K562 (cell line): ENCODE results near the gene SNRPD2. TPM values are rescaled to one million over a fixed set of nuclear protein-coding genes. Genes with fewer than 3 reads are reported as not detected.

ENCODE experiments used
- CBFA2T2 ChIP-seq: fragments of 450-650 bp; conservative IDR thresholded peaks from 2 replicates; pipeline ENCODE4 v1.6.1; 2017; ENCODE audit warnings: mild to moderate bottlenecking
- CBX5 ChIP-seq: IDR thresholded peaks from 2 replicates; pipeline ENCODE4 v1.6.1; 2014; ENCODE audit warnings: low read depth, borderline replicate concordance
- CBX8 ChIP-seq: fragments of 200-600 bp; sonication (generic); IDR thresholded peaks from 2 replicates; pipeline ENCODE4 v1.6.1; 2012; ENCODE audit warnings: borderline replicate concordance, mixed run types, low read depth, mild to moderate bottlenecking, moderate library complexity, mixed read lengths, low read length, control low read depth, inconsistent platforms; ENCODE audit not compliant: poor library complexity, severe bottlenecking; ENCODE audit errors: extremely low read depth
- DACH1 ChIP-seq: fragments of 450-650 bp; IDR thresholded peaks from 2 replicates; pipeline ENCODE4 v1.6.1; 2018; ENCODE audit not compliant: partially characterized antibody
- DEAF1 ChIP-seq: fragments of 450-650 bp; formaldehyde crosslinking; IDR thresholded peaks from 2 replicates; pipeline ENCODE4 v1.4.0; 2020; ENCODE audit warnings: mild to moderate bottlenecking, moderate library complexity
- ETV6 ChIP-seq, 3 experiments: fragments of 150-350 bp in 1 of 3; sonication (generic) in 1 of 3; formaldehyde crosslinking in 1 of 3; IDR thresholded peaks; 2 replicates each; pipeline versions ENCODE4 v1.6.1 to v1.8.0; 2014 to 2022; ENCODE audit warnings: borderline replicate concordance in 2 of 3, low read depth in 2 of 3, antibody characterized with exemption in 1 of 3, low read length in 1 of 3, mild to moderate bottlenecking in 1 of 3, missing genetic modification reagents in 1 of 3
- GATA2 ChIP-seq: sonication (generic); formaldehyde crosslinking; IDR thresholded peaks from 2 replicates; pipeline ENCODE4 v1.4.0; 2020; ENCODE audit warnings: mild to moderate bottlenecking, missing genetic modification reagents
- GTF2E2 ChIP-seq: fragments of 200-800 bp; sonication (Bioruptor generic); IDR thresholded peaks from 2 replicates; pipeline ENCODE4 v1.6.1; 2016; ENCODE audit warnings: missing genetic modification characterization, missing compliant biosample characterization
- GTF3C2 ChIP-seq: IDR thresholded peaks from 3 replicates; pipeline ENCODE4 v1.6.1; 2011; ENCODE audit warnings: borderline replicate concordance, mild to moderate bottlenecking, moderate library complexity; ENCODE audit not compliant: insufficient read length; ENCODE audit errors: extremely low read depth
- IRF9 ChIP-seq: fragments of 450-650 bp; IDR thresholded peaks from 2 replicates; pipeline ENCODE4 v1.6.1; 2016; ENCODE audit warnings: missing biosample characterization, missing genetic modification characterization
- KDM2B ChIP-seq: fragments of 250-450 bp; sonication (Bioruptor Pico); IDR thresholded peaks from 2 replicates; pipeline ENCODE4 v1.8.0; 2021; ENCODE audit warnings: mild to moderate bottlenecking, moderate library complexity
- NR3C1 ChIP-seq: sonication (generic); formaldehyde crosslinking; IDR thresholded peaks from 2 replicates; pipeline ENCODE4 v1.8.1; 2022; ENCODE audit warnings: missing genetic modification reagents
- OTX1 ChIP-seq: fragments of 450-650 bp; formaldehyde crosslinking; IDR thresholded peaks from 2 replicates; pipeline ENCODE4 v1.4.0; 2022; ENCODE audit warnings: mild to moderate bottlenecking
- SMAD4 ChIP-seq: fragments of 250-450 bp; sonication (Bioruptor Pico); conservative IDR thresholded peaks from 2 replicates; pipeline ENCODE4 v1.8.0; 2021; ENCODE audit warnings: inconsistent platforms, mild to moderate bottlenecking, moderate library complexity
- USF1 ChIP-seq: sonication (generic); formaldehyde crosslinking; IDR thresholded peaks from 2 replicates; pipeline ENCODE4 v1.9.0; 2022; ENCODE audit warnings: mild to moderate bottlenecking, missing genetic modification reagents
- ZBTB34 ChIP-seq: fragments of 250-450 bp; sonication (Bioruptor Pico); IDR thresholded peaks from 2 replicates; pipeline ENCODE4 v1.8.0; 2021; ENCODE audit warnings: mild to moderate bottlenecking, moderate library complexity
- ZC3H11A ChIP-seq: IDR thresholded peaks from 2 replicates; pipeline ENCODE4 v1.6.1; 2012; ENCODE audit warnings: low read depth, low read length, improper control_type of control experiment
- polyA plus RNA-seq, 8 experiments: library from polyadenylated mRNA; depleted of rRNA in 4 of 8; stranded (reverse) in 5 of 8; unstranded in 3 of 8; fragments of >200 nt; fragmentation: Nextera tagmentation in 2 of 8; fragmentation: Illumina TruSeq in 1 of 8; extraction: Ambion mirVana in 2 of 8; extraction: Trizol in 1 of 8; gene quantifications; 2 replicates each; pipeline versions ENCODE4 v1.2.1 to v1.2.3, GENCODE V29; 2011 to 2014; ENCODE audit warnings: inconsistent platforms in 1 of 8, missing spikeins in 1 of 8
- total RNA-seq, 7 experiments: library from RNA; depleted of rRNA in 6 of 7; stranded (reverse); fragments of >200 nt in 6 of 7; fragmentation: Illumina TruSeq in 2 of 7; extraction: Trizol in 2 of 7; gene quantifications; 2 replicates each; pipeline versions ENCODE4 v1.2.1 to v1.2.3, GENCODE V29; 2011 to 2021; ENCODE audit warnings: low replicate concordance in 1 of 7

The SNRPD2 gene
- total and polyA plus RNA-seq, 9 of the 15 experiments (the other 6 are each of a cell fraction or from before 2014, with no cell fraction given), result 728 to 4,411 (median 1,029) TPM

GRCh38 chr19:45692187-45693105, 693 bp upstream of the SNRPD2 start, which contains the start of gene QPCTL (continued):
- TF ChIP-seq GTF3C2 (no peak), DACH1 (peak; percentile 14), ETV6 (IDR thresholded peaks at IDR 0.05; ENCODE audit: borderline replicate concordance in 1 of 2, low read depth in 2 of 2, low read length in 1 of 2) (no peak), ETV6 (CRISPR knock-in tag; IDR thresholded peaks at IDR 0.05; ENCODE audit: borderline replicate concordance) (no peak), DEAF1 (CRISPR knock-in tag) (no peak), ZC3H11A (no peak), NR3C1 (CRISPR knock-in tag) (no peak), SMAD4 (CRISPR knock-in tag) (no peak), CBX5 (no peak), ZBTB34 (no peak), CBFA2T2 (no peak), KDM2B (no peak), IRF9 (tag) (no peak), GATA2 (CRISPR knock-in tag) (peak; percentile 81), CBX8 (no peak), OTX1 (no peak), GTF2E2 (tag) (no peak), USF1 (CRISPR knock-in tag) (peak; percentile 63; the same call in 1 of the 2 replicates)
